ENCODE measurements around the gene MYOCOS.

The MYOCOS gene

GRCh38 chr1:171623651-171624331 lies 1.7 kb downstream of the MYOCOS start:
- DNase-seq (ENCODE audit: extremely low read depth in 1 of 2, low read depth in 1 of 2), result no peak

- no peak for DNase-seq (ENCODE audit: extremely low read depth in 1 of 2, low read depth in 1 of 2)
These were observed 3.2 kb downstream of the MYOCOS start for GRCh38 chr1:171625225-171625624.

GRCh38 chr1:171627020-171627419 lies 5.0 kb downstream of the MYOCOS start:
- DNase-seq (ENCODE audit: extremely low read depth in 1 of 2, low read depth in 1 of 2), result no peak

GRCh38 chr1:171628225-171628624 lies 6.2 kb downstream of the MYOCOS start:
- no peak for DNase-seq (ENCODE audit: extremely low read depth in 1 of 2, low read depth in 1 of 2)

GRCh38 chr1:171635661-171636060 lies 13.6 kb downstream of the MYOCOS start:
- DNase-seq (ENCODE audit: extremely low read depth in 1 of 2, low read depth in 1 of 2), result no peak

- no peak for DNase-seq (ENCODE audit: extremely low read depth in 1 of 2, low read depth in 1 of 2)
These were observed 14.1 kb downstream of the MYOCOS start for GRCh38 chr1:171636141-171636540.

GRCh38 chr1:171637928-171638576 lies 16.0 kb downstream of the MYOCOS start:
- no peak for DNase-seq (ENCODE audit: extremely low read depth in 1 of 2, low read depth in 1 of 2)

- no peak for DNase-seq (ENCODE audit: extremely low read depth in 1 of 2, low read depth in 1 of 2)
These were observed 18.2 kb downstream of the MYOCOS start for GRCh38 chr1:171640225-171640624.

GRCh38 chr1:171641076-171641864 lies 19.2 kb downstream of the MYOCOS start:
- DNase-seq (ENCODE audit: extremely low read depth in 1 of 2, low read depth in 1 of 2), result no peak

- DNase-seq (ENCODE audit: extremely low read depth in 1 of 2, low read depth in 1 of 2), result no peak
These were observed 20.2 kb downstream of the MYOCOS start for GRCh38 chr1:171642197-171642596.

- no peak for DNase-seq (ENCODE audit: extremely low read depth in 1 of 2, low read depth in 1 of 2)
These were observed 21.1 kb downstream of the MYOCOS start for GRCh38 chr1:171643156-171643555.

- peak; percentile 38 to 51 for DNase-seq (ENCODE audit: extremely low read depth in 1 of 2, low read depth in 1 of 2)
These were observed 22.9 kb downstream of the MYOCOS start for GRCh38 chr1:171644805-171645483.

GRCh38 chr1:171645553-171646248 lies 23.7 kb downstream of the MYOCOS start:
- DNase-seq (ENCODE audit: extremely low read depth in 1 of 2, low read depth in 1 of 2), result no peak

GRCh38 chr1:171646249-171646560 lies 24.2 kb downstream of the MYOCOS start:
- no peak for DNase-seq (ENCODE audit: extremely low read depth in 1 of 2, low read depth in 1 of 2)

- no peak for DNase-seq (ENCODE audit: extremely low read depth in 1 of 2, low read depth in 1 of 2)
These were observed 30.3 kb downstream of the MYOCOS start, which contains the start of gene MYOC for GRCh38 chr1:171652234-171652822. MYOC (minus strand) TSS chr1:171652688; CDS start chr1:171652611, 77 bp downstream.

GRCh38 chr1:171653796-171654195 lies 31.8 kb downstream of the MYOCOS start:
- no peak for DNase-seq (ENCODE audit: extremely low read depth in 1 of 2, low read depth in 1 of 2)

- DNase-seq (ENCODE audit: extremely low read depth in 1 of 2, low read depth in 1 of 2), result no peak
These were observed 32.3 kb downstream of the MYOCOS start for GRCh38 chr1:171654201-171654941.

- DNase-seq (ENCODE audit: extremely low read depth in 1 of 2, low read depth in 1 of 2), result peak; percentile 41 to 69
These were observed 33.1 kb downstream of the MYOCOS start for GRCh38 chr1:171654942-171655745.

GRCh38 chr1:171655746-171656116 lies 33.7 kb downstream of the MYOCOS start:
- no peak for DNase-seq (ENCODE audit: extremely low read depth in 1 of 2, low read depth in 1 of 2)
